Posterior vena cava (tissue), 2 donors: Measurements from ENCODE around the gene MYL10. TPM values are rescaled to one million over a fixed set of nuclear protein-coding genes. Genes with fewer than 3 reads are reported as not detected.
"Not testable (repeated sequence)": the region's sequence is repeated elsewhere in the genome, so short reads cannot be mapped to it uniquely, and the experiment has no call there.

Source experiments
- DNase-seq: peaks from one replicate; pipeline ENCODE4 v3.0.0-alpha.2; 2020; ENCODE audit warnings: low spot score
- intact Hi-C, 2 donors: fragments of 100-400 bp; cut with DNase I; formaldehyde crosslinking; loops; one replicate each; pipeline versions ENCODE4 v1.14.1 to v1.14.2; 2022 to 2023
- total RNA-seq, 2 donors: library from RNA; stranded (reverse); fragmentation: NEBNext Ultra II Directional; extraction: Animal tissue kit (Norgen Biotek cat#: 25700); gene quantifications; one replicate each; pipeline ENCODE4 v1.2.1, GENCODE V29; 2021
- donor health status: DM: yes; HTN: yes; CAD: no.
- donor health status: DM: yes; HTN: yes; CAD: no.

The MYL10 gene
- total RNA-seq, 2 donors from 2014 or later, result not detected

DNA sequence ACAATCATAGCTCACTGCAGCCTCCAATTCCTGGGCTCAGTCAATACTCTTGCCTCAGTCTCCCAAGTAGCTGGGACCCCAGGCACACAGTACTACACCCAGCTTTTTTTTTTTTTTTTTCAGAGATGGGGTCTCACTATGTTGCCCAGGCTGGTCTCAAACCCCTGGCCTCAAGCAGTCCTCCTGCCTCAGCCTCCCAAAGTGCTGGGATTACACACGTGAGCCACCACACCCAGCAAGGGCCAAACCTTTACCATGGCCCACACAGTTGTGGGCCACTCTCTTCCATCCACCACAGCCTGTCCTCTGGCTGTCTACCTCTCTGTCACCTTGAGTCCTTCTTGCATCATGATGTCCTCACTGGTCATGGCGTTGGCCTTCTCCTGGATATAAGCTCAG, 24.2 kb downstream of the MYL10 start:
- intact Hi-C loops, result loop anchor here (5.0 to 10.0 kb wide), 4 partner anchors 80 to 667 kb away; partner anchors contain the start of gene CUX1 (in 1 of the 2)
- not testable (repeated sequence) for DNase-seq

- intact Hi-C loops, result loop anchor here (5.0 to 10.0 kb wide), 4 partner anchors 80 to 668 kb away; partner anchors contain the start of gene CUX1 (in 1 of the 2)
- DNase-seq, result no peak
These were observed 24.7 kb downstream of the MYL10 start for GRCh38 chr7:101604331-101604933.

DNA sequence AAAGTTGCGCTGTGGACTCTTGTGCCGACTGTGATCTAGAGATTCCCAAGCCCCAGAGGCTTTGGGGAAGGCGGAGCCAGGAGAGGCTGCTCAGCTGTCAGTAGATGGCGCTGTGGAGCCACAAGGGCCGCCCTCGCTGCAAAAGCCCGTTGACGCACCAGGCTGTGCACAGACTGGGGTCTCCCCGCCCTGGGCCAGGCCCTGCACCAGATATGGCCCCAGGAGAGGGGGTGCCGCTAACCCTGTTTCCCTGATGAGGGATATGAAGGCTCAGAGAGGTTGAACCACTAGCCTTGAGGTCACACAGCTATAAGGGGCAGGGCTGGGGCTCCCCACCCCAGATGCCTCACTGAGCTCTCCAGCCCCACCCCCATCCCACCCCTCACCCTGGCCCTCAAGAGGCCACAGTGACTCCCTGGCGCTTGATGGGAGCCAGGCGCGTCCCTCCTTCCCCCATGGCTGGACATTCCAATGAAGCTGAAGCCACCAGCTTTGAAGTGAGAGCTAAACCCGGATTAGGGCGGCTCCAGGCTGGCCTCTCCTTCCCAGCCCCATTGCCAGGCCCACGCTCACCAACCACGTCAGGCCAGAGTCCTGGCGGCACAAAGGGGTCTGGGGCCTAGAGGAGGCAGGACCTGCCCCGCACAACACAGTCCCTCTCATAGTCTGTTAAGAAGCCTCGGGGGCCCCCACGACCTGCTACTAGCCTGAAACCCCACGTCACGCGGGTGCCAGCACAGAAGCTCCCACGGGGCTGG, 26.4 kb downstream of the MYL10 start:
- intact Hi-C loops, result loop anchor here (5.0 to 10.0 kb wide), 4 partner anchors 82 to 670 kb away; partner anchors contain the start of gene CUX1 (in 1 of the 2)
- peak; percentile 94 for DNase-seq

DNA sequence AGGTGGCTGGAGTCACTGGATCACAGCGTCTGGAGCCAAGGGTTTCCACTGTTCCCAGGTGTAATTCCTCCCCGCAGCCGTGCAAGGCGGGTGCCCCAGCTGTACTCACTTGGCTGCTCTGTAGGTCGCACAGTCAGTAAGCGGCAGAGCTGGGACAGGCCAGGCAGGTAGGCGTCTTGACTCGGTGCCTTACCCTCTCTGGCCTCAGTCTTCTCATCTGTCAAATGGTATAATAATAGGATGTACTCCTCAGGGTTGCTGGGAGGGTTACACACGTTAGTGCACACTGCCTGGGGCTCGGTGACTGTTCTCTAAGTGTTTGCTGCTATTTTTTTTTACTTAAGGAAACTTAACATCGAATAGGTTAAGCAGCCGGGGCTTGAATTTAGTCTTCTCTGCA, 27.0 kb downstream of the MYL10 start:
- intact Hi-C loops, result loop anchor here (5.0 to 10.0 kb wide), 4 partner anchors 83 to 670 kb away; partner anchors contain the start of gene CUX1 (in 1 of the 2)
- DNase-seq, result no peak

- DNase-seq, result no peak
- intact Hi-C loops, result loop anchor here (5.0 to 10.0 kb wide), 4 partner anchors 85 to 673 kb away; partner anchors contain the start of gene CUX1 (in 1 of the 2)
These were observed 29.3 kb downstream of the MYL10 start for GRCh38 chr7:101599787-101600186.

- intact Hi-C loops, result no loop called here
- DNase-seq, result no peak
These were observed 29.9 kb downstream of the MYL10 start for GRCh38 chr7:101598986-101599771.

DNA sequence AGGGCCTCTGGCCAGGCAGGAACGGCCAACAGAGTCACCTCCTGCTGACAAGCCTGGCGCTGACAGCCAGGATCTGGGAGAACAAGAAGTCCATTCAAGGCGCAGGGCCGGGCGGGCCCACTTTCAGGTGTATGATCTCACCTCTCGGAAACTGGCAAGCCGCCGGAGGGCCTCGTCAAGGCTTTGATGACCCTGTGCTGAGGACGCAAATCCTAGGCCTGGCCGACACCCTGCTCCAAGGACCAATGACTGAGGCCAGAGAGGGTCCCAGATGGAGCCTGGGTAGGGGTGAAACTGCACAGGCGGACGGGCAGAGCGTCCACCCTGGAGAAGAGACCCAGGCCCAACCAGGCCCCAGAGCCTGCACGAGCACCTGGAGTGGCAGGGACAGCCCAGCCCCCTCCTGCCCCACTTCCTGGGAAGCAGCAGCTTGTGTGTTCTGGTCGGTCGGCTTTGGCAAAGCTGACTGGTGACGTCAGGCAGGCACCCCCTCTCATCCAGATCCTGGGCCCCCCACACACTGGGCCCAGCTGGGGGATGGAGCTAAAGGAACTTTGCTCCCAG, 30.6 kb downstream of the MYL10 start:
- intact Hi-C loops, result no loop called here
- DNase-seq, result peak; percentile 78

- intact Hi-C loops, result no loop called here
- DNase-seq, result peak; percentile 30
These were observed 31.2 kb downstream of the MYL10 start for GRCh38 chr7:101597941-101598340.

DNA sequence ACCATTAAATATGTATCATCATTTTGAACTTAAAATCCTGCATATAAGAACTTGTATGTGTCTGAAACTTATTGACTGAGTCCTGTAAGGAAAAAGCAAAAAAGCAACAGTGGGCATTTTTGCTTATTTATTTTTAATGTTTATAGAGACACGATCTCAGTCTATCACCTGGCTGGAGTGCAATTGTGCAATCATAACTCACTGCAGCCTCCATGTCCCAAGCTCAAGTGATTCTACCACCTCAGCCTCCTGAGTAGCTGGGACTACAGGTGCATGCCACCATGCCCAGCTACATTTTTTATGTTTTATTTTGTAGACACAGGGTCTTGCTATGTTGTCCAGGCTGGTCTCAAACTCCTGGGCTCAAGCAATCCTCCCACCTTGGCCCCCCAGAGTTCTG, 32.2 kb downstream of the MYL10 start:
- peak; percentile 15 for DNase-seq
- intact Hi-C loops, result no loop called here

GRCh38 chr7:101595766-101596537, 33.1 kb downstream of the MYL10 start:
- intact Hi-C loops, result no loop called here

DNA sequence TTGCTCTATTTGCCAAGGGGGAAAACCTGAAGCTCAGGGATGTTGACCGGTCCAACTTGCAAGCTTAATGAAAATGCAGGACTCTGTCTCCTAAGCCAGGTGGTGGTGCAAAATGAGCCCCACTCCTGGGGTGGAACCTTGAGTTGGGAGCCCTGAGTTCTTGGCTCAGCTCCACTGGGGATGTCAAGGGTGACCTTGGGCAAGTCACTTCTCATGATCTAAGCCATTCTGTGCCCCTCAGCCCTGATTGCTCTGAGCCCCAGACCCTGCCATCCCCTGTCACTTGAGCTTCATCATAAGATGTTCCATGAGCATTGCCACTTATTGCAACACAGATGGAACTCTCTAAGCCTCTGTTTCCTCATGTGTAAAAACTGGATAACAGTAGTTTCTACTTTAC, 33.9 kb downstream of the MYL10 start:
- DNase-seq, result peak; percentile 66

More at GRCh38 chr7:101595766-101596537, 33.1 kb downstream of the MYL10 start:
- peak; percentile 22 for DNase-seq

DNA sequence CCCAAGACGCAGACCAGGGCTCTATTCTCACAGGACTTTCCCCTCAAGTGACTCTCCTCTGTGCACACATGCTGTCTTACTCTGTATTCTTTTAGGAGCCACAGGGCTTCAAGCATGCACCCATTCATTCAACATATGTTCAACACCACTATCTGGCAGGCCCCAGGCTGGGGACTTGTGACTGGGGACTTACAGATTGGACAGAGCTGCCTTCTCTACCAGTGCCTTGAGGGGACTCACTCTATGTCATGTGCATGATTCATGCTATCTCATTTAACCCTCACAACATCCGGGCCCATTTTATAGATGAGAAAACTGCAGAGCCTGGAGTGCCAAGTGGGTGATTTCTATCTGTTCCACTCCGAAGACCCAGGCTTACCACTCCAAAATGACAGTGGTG, 34.3 kb downstream of the MYL10 start:
- peak; percentile 53 for DNase-seq
- intact Hi-C loops, result no loop called here

More for the DNA sequence above, 33.9 kb downstream of the MYL10 start:
- intact Hi-C loops, result no loop called here

GRCh38 chr7:101593556-101593955, 35.5 kb downstream of the MYL10 start:
- DNase-seq, result peak; percentile 13
- intact Hi-C loops, result no loop called here

- peak; percentile 13 for DNase-seq
- intact Hi-C loops, result no loop called here
These were observed 37.6 kb downstream of the MYL10 start for GRCh38 chr7:101591504-101591903.

DNA sequence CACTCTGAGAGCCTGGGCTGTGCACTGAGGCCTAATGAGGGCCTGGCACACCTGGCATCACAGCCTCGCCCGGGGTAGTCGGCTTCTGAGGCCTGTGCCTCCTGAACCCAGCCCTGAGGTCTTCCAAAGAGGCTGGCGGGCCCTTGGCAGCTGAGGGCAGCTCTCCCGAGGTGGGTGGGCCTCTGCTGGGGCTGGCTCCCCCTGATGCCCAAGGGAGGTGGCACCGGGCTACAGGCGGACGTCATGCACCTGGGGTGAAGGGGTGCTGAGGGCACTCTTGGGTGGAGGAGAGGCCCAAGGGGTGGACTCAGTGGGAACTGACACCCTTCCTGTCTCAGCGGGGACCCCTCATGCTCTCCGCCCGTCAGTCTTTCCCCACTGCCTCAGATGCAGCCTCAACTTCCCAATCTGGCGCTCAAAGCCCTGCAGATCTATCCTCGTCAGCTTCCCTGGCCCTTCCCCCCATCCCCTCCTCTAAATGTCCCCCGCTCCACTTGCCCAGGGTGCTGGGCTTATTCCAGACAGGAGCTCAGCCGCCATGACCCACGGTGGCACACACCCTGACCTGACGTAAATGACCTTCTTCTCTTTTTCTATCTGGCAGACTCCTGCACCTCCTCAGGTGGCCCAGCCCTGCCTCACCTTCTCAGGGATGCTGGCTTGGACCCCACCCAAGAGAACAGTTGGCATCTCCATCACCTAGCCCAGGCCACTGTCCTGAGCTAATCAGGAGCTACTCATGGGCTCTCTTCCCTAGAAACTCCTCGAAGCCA, 38.2 kb downstream of the MYL10 start:
- intact Hi-C loops, result no loop called here
- peak; percentile 62 for DNase-seq

- peak; percentile 40 for DNase-seq
- intact Hi-C loops, result no loop called here
These were observed 39.0 kb downstream of the MYL10 start for GRCh38 chr7:101589976-101590662.

GRCh38 chr7:101589052-101589451, 40.0 kb downstream of the MYL10 start:
- DNase-seq, result peak; percentile 20
- intact Hi-C loops, result no loop called here
